ENCODE data around the gene CCR8. TPM values are rescaled to one million over a fixed set of nuclear protein-coding genes. Genes with fewer than 3 reads are reported as not detected.
A peak's percentile ranks its signal among the peaks of the same experiment; 100 is the strongest.

The CCR8 gene
- total RNA-seq, 1 experiment from 2014 or later = not detected

DNA sequence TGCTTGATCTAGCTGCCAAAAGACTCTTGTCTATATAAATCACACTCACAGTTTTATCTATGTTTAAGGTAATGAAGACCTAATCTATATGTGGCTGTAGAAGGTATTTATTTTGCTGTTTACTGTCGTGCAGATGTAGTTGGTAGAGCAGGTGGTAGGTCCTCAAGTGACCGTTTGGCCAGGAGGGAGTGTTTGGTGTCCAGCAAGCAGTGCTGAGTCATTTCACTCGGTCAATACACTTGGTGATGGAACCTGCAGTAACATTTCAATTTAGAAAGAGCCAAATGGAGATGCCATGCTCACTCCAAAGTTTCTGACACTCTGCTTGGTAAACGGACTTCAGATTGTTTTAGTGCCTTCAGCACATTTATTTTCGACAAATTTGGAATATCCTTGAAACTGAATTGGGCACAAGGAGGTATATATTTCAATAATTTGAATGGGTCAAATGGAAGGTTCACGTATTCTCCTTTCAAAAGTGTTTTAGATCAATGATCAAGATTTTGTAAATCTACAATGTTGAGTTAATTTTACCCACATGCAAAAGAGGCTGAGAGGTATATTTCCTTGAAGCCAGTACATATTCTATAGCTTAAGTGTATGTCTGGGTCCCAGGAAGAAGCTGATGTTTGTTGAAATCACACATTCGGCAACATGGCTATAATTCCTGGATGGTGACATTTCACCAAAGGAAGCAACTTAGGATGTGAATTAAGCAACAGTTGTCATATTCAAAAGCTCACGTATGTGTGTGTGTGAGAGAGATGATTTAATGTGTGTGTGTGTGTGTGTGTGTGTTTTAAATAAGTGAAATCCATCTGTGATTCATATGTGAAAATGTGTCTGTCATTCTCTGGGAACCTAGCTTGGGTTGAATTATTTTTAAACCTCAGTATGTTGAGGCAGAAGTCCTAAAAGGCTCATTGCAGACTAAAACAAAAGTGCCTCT, 42.0 kb upstream of the CCR8 start:
- H4K20me1 ChIP-seq (ENCODE audit: insufficient read depth, low read depth, low read length) = no peaks in the 10 kb centered on the region
- no peaks in the 10 kb centered on the region for H3K36me3 ChIP-seq (ENCODE audit: insufficient read depth, low read length)
- no peaks in the 10 kb centered on the region for H3K9me2 ChIP-seq (replicated peaks; ENCODE audit: insufficient read depth, low read length)
- H2AFZ ChIP-seq (ENCODE audit: low read length) = no peak overlapping the region
- H3K27me3 ChIP-seq (ENCODE audit: low read length) = no peaks in the 10 kb centered on the region
- H3K9ac ChIP-seq (ENCODE audit: low read length) = no peak overlapping the region
- H3K9me3 ChIP-seq (ENCODE audit: low read length) = no peaks in the 10 kb centered on the region
- peak; percentile 37 for DNase-seq
- H3K4me1 ChIP-seq (ENCODE audit: low read length) = peaks cover 27% of the 10 kb centered on the region
- no peak overlapping the region for H3K4me3 ChIP-seq (ENCODE audit: low read length)
- no peak overlapping the region for H3K27ac ChIP-seq (ENCODE audit: low read length)
- H3K79me2 ChIP-seq (ENCODE audit: low read length) = no peaks in the 10 kb centered on the region
- H3K4me2 ChIP-seq (ENCODE audit: low read depth, low read length, poor library complexity, severe bottlenecking) = no peak overlapping the region

DNA sequence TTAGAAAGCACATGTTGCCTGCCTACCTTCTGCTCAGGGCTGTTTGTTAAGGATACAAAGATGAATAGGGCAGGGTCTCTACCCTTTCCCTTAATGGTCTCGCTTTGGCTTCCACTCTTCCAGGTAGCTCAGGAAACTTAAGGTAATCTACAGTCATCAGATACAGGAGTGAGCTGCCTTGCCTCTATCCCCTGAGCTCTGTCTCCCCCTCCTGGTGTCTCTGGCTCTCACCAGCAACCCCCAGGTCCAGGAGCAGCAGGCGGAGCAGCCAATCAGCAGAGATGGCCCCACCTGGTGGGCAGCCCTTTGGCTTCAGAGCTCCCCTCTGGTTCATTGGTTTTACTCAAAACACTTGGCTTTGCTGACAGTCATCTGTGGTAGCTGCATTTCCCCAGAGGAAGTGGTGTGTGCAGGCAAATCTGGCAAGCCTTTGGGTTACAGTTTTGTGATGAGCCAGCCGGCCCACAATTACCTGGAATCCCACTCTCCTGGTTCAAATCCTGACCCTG, 41.2 kb upstream of the CCR8 start:
- H4K20me1 ChIP-seq (ENCODE audit: insufficient read depth, low read depth, low read length) = no peaks in the 10 kb centered on the region
- H3K9me3 ChIP-seq (ENCODE audit: low read length) = no peaks in the 10 kb centered on the region
- no peaks in the 10 kb centered on the region for H3K27me3 ChIP-seq (ENCODE audit: low read length)
- peaks cover 27% of the 10 kb centered on the region for H3K4me1 ChIP-seq (ENCODE audit: low read length)
- no peak overlapping the region for H3K4me3 ChIP-seq (ENCODE audit: low read length)
- H3K9me2 ChIP-seq (replicated peaks; ENCODE audit: insufficient read depth, low read length) = no peaks in the 10 kb centered on the region
- H3K4me2 ChIP-seq (ENCODE audit: low read depth, low read length, poor library complexity, severe bottlenecking) = peak overlapping the region; percentile 48
- no peak overlapping the region for H2AFZ ChIP-seq (ENCODE audit: low read length)
- H3K27ac ChIP-seq (ENCODE audit: low read length) = no peak overlapping the region
- no peaks in the 10 kb centered on the region for H3K79me2 ChIP-seq (ENCODE audit: low read length)
- H3K36me3 ChIP-seq (ENCODE audit: insufficient read depth, low read length) = no peaks in the 10 kb centered on the region
- no peak overlapping the region for H3K9ac ChIP-seq (ENCODE audit: low read length)
- peak; percentile 98 for DNase-seq

DNA sequence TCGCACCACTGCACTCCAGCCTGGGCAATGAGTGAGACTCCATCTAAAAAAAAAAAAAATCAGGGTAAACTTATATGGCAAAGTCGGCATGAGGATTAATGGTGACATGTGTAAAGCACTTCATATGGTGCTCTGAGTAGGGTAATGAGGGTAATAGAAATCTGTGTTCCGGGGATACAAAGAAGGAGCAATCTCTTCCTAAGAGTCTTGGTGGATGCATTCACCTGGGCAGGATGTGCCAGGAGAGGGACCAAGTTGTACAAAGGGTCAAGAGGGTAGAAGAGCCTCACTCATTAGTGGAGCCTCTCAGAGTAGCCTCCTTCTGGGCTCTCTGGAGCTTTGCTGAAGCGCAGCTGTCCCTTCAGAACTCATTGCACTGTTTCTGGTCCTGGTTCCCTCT, 40.4 kb upstream of the CCR8 start:
- Histone ChIP-seq H3K36me3 (ENCODE audit: insufficient read depth, low read length) (no peaks in the 10 kb centered on the region), H3K9me3 (ENCODE audit: low read length) (no peaks in the 10 kb centered on the region), H3K79me2 (ENCODE audit: low read length) (no peaks in the 10 kb centered on the region), H3K4me2 (ENCODE audit: low read depth, low read length, poor library complexity, severe bottlenecking) (peak overlapping the region; percentile 48), H3K9ac (ENCODE audit: low read length) (no peak overlapping the region), H3K27me3 (ENCODE audit: low read length) (no peaks in the 10 kb centered on the region), H3K27ac (ENCODE audit: low read length) (no peak overlapping the region), H3K4me3 (ENCODE audit: low read length) (no peak overlapping the region), H4K20me1 (ENCODE audit: insufficient read depth, low read depth, low read length) (no peaks in the 10 kb centered on the region), H3K9me2 (replicated peaks; ENCODE audit: insufficient read depth, low read length) (no peaks in the 10 kb centered on the region), H2AFZ (ENCODE audit: low read length) (no peak overlapping the region), H3K4me1 (ENCODE audit: low read length) (peaks cover 27% of the 10 kb centered on the region)
- peak; percentile 36 for DNase-seq

DNA sequence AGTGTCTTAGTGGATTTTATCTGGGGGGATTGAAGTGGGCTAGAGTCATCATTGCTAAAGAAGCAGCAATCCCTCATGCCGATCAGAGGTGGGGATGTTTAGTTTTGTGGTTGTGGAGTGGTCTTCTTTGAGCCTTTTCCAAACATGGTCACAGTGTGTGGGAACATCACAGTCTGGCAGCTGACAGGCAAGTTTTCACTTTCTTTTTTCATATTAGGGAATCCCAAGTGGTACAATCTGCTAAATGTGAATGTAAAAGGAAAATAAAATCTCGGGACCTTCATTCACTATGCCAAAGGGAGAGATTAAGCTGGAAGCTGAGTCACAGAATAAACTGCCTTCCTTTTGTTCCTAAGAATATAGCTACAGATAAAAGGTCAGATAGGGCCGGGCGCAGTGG, 39.3 kb upstream of the CCR8 start:
- no peaks in the 10 kb centered on the region for H3K9me3 ChIP-seq (ENCODE audit: low read length)
- no peak for DNase-seq
- H3K9me2 ChIP-seq (replicated peaks; ENCODE audit: insufficient read depth, low read length) = no peaks in the 10 kb centered on the region
- H3K27me3 ChIP-seq (ENCODE audit: low read length) = no peaks in the 10 kb centered on the region
- no peak overlapping the region for H2AFZ ChIP-seq (ENCODE audit: low read length)
- H3K4me1 ChIP-seq (ENCODE audit: low read length) = peaks cover 27% of the 10 kb centered on the region
- no peak overlapping the region for H3K4me3 ChIP-seq (ENCODE audit: low read length)
- no peak overlapping the region for H3K4me2 ChIP-seq (ENCODE audit: low read depth, low read length, poor library complexity, severe bottlenecking)
- H3K27ac ChIP-seq (ENCODE audit: low read length) = no peak overlapping the region
- H3K79me2 ChIP-seq (ENCODE audit: low read length) = no peaks in the 10 kb centered on the region
- H4K20me1 ChIP-seq (ENCODE audit: insufficient read depth, low read depth, low read length) = no peaks in the 10 kb centered on the region
- H3K9ac ChIP-seq (ENCODE audit: low read length) = no peak overlapping the region
- no peaks in the 10 kb centered on the region for H3K36me3 ChIP-seq (ENCODE audit: insufficient read depth, low read length)

DNA sequence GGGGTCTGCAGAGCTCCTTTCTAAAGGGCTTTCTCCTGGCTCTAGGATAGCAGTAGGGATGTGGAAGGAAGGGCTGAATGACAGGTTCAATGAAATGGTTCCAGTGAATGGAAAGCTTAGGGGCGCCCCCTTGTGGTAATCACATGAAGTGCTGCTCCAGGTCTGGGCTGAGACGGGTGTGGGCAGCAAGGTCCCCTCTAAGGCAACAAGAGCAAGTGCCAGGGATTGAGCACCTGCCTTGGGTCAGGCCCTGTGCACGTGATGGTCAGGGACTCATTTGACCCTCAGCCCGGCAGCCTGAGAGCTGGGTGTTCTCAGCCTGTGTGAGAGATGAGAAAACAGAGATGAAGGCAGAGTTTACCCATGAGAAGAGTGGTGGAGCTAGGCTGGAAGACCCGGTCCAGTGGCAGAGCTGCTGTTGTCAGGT, 37.6 kb upstream of the CCR8 start:
- no peaks in the 10 kb centered on the region for H3K27me3 ChIP-seq (ENCODE audit: low read length)
- H3K9me2 ChIP-seq (replicated peaks; ENCODE audit: insufficient read depth, low read length) = no peaks in the 10 kb centered on the region
- DNase-seq = peak; percentile 88
- no peaks in the 10 kb centered on the region for H3K79me2 ChIP-seq (ENCODE audit: low read length)
- H3K9ac ChIP-seq (ENCODE audit: low read length) = no peak overlapping the region
- no peak overlapping the region for H3K27ac ChIP-seq (ENCODE audit: low read length)
- no peaks in the 10 kb centered on the region for H3K9me3 ChIP-seq (ENCODE audit: low read length)
- no peak overlapping the region for H3K4me3 ChIP-seq (ENCODE audit: low read length)
- H3K4me2 ChIP-seq (ENCODE audit: low read depth, low read length, poor library complexity, severe bottlenecking) = no peak overlapping the region
- no peak overlapping the region for H2AFZ ChIP-seq (ENCODE audit: low read length)
- H3K36me3 ChIP-seq (ENCODE audit: insufficient read depth, low read length) = no peaks in the 10 kb centered on the region
- no peaks in the 10 kb centered on the region for H4K20me1 ChIP-seq (ENCODE audit: insufficient read depth, low read depth, low read length)
- peaks cover 23% of the 10 kb centered on the region for H3K4me1 ChIP-seq (ENCODE audit: low read length)

DNA sequence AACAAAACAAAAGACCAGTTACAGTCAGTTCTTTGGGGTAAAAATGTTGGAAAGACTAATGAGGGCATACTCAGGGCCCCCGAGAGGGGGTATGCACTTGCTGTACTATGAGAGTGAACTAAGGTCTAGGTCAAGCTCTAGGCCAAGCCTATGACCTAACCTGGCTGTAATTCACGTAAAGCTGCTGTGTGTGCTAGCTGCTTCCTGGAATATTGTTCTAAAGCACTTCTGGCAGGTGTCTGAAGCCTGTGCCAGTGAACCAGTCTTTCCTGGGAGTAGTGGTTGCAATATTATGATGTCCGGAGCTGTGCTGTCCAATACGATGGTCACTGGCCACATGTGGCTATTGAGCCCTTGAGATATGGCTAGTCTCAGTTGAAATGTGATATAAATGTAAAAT, 36.5 kb upstream of the CCR8 start:
- Histone ChIP-seq H3K4me1 (ENCODE audit: low read length) (peaks cover 13% of the 10 kb centered on the region), H3K4me3 (ENCODE audit: low read length) (no peak overlapping the region), H3K4me2 (ENCODE audit: low read depth, low read length, poor library complexity, severe bottlenecking) (no peak overlapping the region), H3K9ac (ENCODE audit: low read length) (no peak overlapping the region), H2AFZ (ENCODE audit: low read length) (no peak overlapping the region), H4K20me1 (ENCODE audit: insufficient read depth, low read depth, low read length) (no peaks in the 10 kb centered on the region), H3K9me2 (replicated peaks; ENCODE audit: insufficient read depth, low read length) (no peaks in the 10 kb centered on the region), H3K79me2 (ENCODE audit: low read length) (no peaks in the 10 kb centered on the region), H3K27me3 (ENCODE audit: low read length) (no peaks in the 10 kb centered on the region), H3K9me3 (ENCODE audit: low read length) (no peaks in the 10 kb centered on the region; the same call in 1 of the 2 replicates), H3K27ac (ENCODE audit: low read length) (no peak overlapping the region), H3K36me3 (ENCODE audit: insufficient read depth, low read length) (no peaks in the 10 kb centered on the region)
- peak; percentile 33 for DNase-seq

DNA sequence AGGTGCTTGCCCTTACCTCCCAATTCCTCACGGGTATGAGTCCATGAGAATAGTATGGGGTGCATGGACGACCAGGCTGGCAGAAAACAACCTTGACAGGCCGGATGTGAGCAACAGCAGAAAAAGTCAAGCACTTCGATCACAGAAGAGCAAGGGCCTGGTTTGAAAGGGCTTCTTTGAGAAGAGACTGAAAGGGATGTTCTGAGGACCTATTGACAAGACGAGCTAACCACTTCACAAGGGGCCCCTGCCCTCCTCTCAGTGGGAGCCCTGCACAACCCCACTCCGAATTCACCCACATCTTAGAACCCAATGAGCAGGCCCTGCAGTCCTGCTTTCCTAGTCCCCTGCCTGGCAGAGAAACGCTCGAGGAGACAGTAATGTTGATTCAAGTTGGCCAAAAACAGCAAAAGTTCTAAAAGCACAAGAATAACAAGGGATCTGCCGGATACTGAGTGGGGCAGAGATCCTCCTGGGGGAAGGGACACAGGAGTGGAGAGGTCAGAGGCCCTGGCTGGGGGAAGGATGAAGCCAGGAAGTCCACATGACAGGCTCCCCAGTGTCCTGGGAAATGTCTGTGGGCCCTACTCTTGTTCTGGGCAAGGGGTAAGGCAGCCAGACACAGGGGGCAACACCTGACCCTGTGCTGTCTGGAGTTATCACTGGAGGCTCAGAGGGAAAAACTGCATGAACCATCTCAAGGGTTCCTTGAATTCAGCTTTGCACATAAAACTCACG, 34.9 kb upstream of the CCR8 start:
- no peaks in the 10 kb centered on the region for H3K36me3 ChIP-seq (ENCODE audit: insufficient read depth, low read length)
- DNase-seq = peak; percentile 29

DNA sequence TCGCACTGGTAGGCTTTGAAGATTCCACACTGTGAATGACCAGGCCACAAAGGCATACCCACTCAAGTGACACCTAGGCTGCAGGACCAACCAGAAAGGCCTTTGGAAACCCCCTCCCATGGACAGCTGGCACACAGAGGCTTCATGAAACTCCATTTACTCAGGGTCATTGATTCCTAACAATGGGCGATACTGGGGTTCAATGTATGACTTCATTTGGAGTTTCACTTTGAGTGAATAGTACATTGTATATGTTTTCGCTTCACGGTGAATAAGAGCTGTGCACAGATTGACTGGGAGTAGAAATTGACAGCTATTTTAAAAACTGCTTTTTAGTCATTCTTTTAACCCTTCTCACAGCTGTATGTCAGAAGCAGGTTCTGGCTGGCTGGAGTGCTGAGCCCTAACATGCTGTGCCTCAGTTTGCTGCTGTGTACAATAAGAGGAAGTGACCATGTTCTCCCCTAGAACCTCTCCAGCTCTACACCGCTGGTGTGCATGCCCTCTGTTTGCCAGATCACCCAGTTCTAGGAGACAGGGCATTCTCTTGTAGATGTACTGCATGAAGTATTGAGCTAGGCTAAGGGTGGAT, 34.2 kb upstream of the CCR8 start:
- Histone ChIP-seq H4K20me1 (ENCODE audit: insufficient read depth, low read depth, low read length) (no peaks in the 10 kb centered on the region), H3K9me2 (replicated peaks; ENCODE audit: insufficient read depth, low read length) (no peaks in the 10 kb centered on the region), H2AFZ (ENCODE audit: low read length) (no peak overlapping the region), H3K9me3 (ENCODE audit: low read length) (peaks cover 17% of the 10 kb centered on the region), H3K79me2 (ENCODE audit: low read length) (no peaks in the 10 kb centered on the region), H3K36me3 (ENCODE audit: insufficient read depth, low read length) (no peaks in the 10 kb centered on the region), H3K4me3 (ENCODE audit: low read length) (no peak overlapping the region), H3K4me1 (ENCODE audit: low read length) (no peaks in the 10 kb centered on the region), H3K9ac (ENCODE audit: low read length) (no peak overlapping the region), H3K27ac (ENCODE audit: low read length) (no peak overlapping the region), H3K27me3 (ENCODE audit: low read length) (no peaks in the 10 kb centered on the region), H3K4me2 (ENCODE audit: low read depth, low read length, poor library complexity, severe bottlenecking) (no peak overlapping the region)
- peak; percentile 15 for DNase-seq

More for the DNA sequence above, 34.9 kb upstream of the CCR8 start:
- Histone ChIP-seq H3K9me3 (ENCODE audit: low read length) (peaks cover 11% of the 10 kb centered on the region), H3K9me2 (replicated peaks; ENCODE audit: insufficient read depth, low read length) (no peaks in the 10 kb centered on the region), H3K4me3 (ENCODE audit: low read length) (no peak overlapping the region), H4K20me1 (ENCODE audit: insufficient read depth, low read depth, low read length) (no peaks in the 10 kb centered on the region), H3K4me2 (ENCODE audit: low read depth, low read length, poor library complexity, severe bottlenecking) (no peak overlapping the region), H3K4me1 (ENCODE audit: low read length) (no peaks in the 10 kb centered on the region), H3K27me3 (ENCODE audit: low read length) (no peaks in the 10 kb centered on the region), H3K27ac (ENCODE audit: low read length) (no peak overlapping the region), H3K79me2 (ENCODE audit: low read length) (no peaks in the 10 kb centered on the region), H2AFZ (ENCODE audit: low read length) (no peak overlapping the region), H3K9ac (ENCODE audit: low read length) (no peak overlapping the region)
